Sciatic nerve (tissue), 2 donors: ENCODE measurements around the gene TNFAIP8. TPM values are rescaled to one million over a fixed set of nuclear protein-coding genes. Genes with fewer than 3 reads are reported as not detected.
"Not testable (repeated sequence)": the region's sequence is repeated elsewhere in the genome, so short reads cannot be mapped to it uniquely, and the experiment has no call there.

ENCODE experiments used
- ATAC-seq: fragments of 200-7000 bp; cut with Tn5 transposase; one replicate; pipeline ENCODE4 v1.9.1; 2020; ENCODE audit warnings: mild to moderate bottlenecking, moderate library complexity
- DNase-seq: peaks from one replicate; pipeline ENCODE4 v3.0.0-alpha.2; 2020; ENCODE audit warnings: low spot score
- intact Hi-C: fragments of 100-400 bp; cut with DNase I; formaldehyde crosslinking; loops from one replicate; pipeline ENCODE4 v1.14.2; 2022
- total RNA-seq: library from RNA; stranded (reverse); fragmentation: NEBNext Ultra II Directional; extraction: Animal tissue kit (Norgen Biotek cat#: 25700); gene quantifications from one replicate; pipeline ENCODE4 v1.2.1, GENCODE V29; 2021
- donor health status: DM: no; HTN: no; CAD: no.
- donor health status: DM: no; HTN: no; CAD: no.

The TNFAIP8 gene
- total RNA-seq, 1 donor from 2014 or later: 14.6 TPM

DNA sequence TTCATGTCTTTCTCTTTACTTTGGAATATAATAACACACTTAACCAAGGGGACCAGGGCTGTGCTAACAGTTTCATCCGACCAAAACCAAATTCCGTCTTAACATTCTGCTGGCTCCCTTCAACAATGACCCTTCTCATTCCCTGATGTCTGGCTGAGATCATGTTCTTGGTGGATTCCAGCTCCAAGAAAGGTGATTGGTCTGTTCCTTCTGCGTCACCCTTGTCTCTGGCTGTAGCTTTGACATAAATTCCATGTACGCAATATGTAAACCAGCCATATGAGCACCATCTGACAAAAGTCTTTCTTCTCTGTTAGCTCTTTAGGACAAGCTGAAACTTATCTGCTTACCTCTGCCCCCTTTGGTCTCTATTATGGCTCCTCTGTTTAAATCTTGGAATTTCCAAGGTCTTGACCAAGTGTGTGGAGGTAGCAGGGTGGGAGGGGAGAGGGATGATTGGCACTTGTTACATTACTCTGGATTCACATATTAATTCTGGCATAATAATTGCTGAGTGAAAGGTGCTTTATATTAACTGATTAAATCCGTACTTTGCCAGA is 50.8 kb downstream of the TNFAIP8 start:
- no peak for DNase-seq
- intact Hi-C loops: no loop called here
- no peak for ATAC-seq

DNA sequence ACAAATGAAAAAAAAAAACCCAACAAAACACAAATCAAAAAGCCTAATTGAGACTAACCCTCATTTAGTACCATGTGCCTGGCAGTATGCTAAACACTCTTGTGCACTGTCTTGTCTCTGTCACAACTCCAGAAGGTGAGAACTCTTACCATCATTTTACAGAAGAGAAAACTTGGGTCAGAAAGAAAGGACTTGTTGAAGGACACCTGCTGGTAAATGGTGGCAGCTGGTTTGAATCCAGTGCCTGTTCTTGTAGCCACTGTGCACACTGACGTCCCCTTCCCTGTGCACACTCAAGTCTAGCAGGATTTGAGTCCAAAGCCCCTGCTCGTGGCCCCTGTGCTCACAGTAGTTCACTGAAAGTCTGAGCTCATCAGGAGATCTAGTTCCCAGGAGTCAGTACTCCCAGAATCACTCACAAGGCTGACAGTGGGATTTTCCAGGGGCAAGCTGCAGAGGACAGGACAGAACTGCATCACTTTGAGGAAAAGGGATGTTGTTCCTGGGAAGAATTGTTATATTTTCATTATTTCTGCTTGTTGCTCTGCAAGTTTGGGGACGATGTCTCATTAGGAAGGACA is 53.5 kb downstream of the TNFAIP8 start:
- DNase-seq (no peak), ATAC-seq (no peak)
- intact Hi-C loops: no loop called here

- no peak for DNase-seq
- ATAC-seq: no peak
- intact Hi-C loops: loop anchor here (5.0 kb wide), 1 partner anchor 388 kb away; no protein-coding TSS in a partner anchor
Measured at GRCh38 chr5:119410448-119411159, 54.8 kb downstream of the TNFAIP8 start.

DNA sequence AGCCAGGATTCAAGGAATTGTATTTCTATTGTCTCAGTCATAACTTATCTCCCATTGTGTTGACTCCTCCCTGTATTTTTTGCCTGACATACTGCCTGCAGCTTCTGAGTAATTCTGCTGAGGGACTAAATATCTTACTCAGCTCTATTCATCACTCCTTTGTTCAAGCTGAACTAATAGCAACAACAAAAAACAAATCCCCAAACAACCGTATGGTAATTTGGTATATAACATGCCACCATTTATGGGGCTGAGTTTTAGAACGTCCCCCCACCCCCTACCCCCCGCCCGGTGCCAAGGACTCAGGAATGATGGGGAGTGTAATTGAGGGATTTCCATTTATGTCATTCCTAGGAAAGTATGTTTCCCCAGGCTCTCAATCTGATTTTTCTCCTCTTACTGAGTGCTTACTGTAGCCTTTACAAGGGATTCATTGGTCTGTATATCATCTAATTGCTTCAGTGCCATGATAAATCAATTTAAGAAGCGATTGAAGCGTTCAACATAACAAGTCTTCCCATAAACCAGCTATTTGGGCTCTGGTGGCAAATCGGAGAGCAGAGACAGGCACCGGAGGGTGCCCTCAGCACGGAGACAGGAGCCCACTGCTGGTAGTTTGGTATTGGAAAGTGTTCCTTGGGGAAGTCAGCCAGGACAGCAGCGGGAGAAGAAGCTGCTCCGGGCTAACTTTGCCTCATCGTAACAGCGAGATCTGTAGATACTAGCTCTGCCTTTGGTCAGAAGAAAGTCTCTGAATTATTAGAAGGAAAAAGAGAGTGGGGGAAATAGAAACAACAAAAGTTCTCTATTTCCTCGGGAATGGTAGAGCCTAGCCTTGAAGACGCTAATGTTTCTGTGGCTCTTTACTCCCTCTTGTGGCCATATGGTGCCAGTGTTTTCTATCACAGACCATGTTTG is 55.8 kb downstream of the TNFAIP8 start:
- ATAC-seq (peak; percentile 95), DNase-seq (peak; percentile 64)
- intact Hi-C loops: loop anchor here (5.0 kb wide), 1 partner anchor 389 kb away; no protein-coding TSS in a partner anchor

- intact Hi-C loops: loop anchor here (5.0 kb wide), 1 partner anchor 390 kb away; no protein-coding TSS in a partner anchor
- ATAC-seq (no peak), DNase-seq (no peak)
Measured at GRCh38 chr5:119412279-119413227, 56.7 kb downstream of the TNFAIP8 start.

DNA sequence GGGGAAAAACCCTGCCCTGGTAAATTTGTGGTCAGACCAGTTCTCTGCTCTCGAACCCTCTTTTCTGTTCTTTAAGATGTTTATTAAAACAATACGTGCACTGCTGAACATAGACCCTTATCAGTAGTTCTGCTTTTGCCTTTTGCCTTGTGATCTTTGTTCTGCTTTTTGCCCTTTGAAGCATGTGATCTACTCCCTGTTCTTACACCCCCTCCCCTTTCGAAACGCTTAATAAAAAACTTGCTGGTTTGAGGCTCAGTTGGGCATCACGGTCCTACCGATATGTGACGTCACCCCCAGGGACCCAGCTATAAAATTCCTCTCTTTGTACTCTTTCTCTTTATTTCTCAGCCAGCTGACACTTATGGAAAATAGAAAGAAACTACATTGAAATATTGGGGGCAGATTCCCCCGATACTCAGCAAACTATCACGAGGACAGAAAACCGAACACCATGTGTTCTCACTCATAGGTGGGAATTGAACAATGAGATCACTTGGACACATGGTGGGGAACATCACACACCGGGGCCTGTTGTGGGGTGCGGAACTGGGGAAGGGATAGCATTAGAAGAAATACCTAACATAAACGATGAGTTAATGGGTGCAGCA is 58.4 kb downstream of the TNFAIP8 start:
- not testable (repeated sequence) for ATAC-seq, DNase-seq
- intact Hi-C loops: loop anchor here (5.0 kb wide), 1 partner anchor 392 kb away; no protein-coding TSS in a partner anchor

- intact Hi-C loops: no loop called here
- peak; percentile 51 for ATAC-seq
Measured at GRCh38 chr5:119417891-119418605, 62.2 kb downstream of the TNFAIP8 start.

DNA sequence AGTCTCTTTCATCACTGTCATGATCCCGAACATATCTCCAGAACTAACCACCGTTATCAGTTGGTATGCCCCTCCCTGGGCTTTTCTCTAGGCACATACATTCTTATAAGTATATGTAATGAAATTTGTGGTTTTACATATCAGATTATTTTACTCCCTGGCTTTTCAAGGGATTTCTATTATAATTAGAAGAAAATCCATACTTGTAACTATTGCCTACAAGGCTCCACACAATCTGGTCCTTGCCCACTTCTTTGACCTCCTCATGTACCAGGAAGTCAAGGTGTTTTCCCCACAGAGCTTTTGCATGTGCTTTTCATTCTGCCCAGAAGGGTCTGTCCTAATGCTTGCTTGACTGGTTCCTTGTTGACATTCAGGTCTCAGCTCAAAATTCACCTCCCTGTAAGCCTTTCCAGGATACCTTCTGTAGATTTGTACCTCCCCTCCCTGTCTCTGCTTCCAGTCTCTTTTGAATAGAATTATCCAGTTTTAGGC is 62.8 kb downstream of the TNFAIP8 start:
- ATAC-seq (no peak), DNase-seq (no peak)
- intact Hi-C loops: no loop called here

More at GRCh38 chr5:119417891-119418605, 62.2 kb downstream of the TNFAIP8 start:
- DNase-seq: no peak

- no peak for ATAC-seq
- no peak for DNase-seq
Measured at GRCh38 chr5:119420169-119420568, 64.3 kb downstream of the TNFAIP8 start.

GRCh38 chr5:119426057-119426456 is 70.2 kb downstream of the TNFAIP8 start:
- peak; percentile 56 for ATAC-seq
- intact Hi-C loops: no loop called here
- DNase-seq: no peak

More at GRCh38 chr5:119420169-119420568, 64.3 kb downstream of the TNFAIP8 start:
- intact Hi-C loops: no loop called here

DNA sequence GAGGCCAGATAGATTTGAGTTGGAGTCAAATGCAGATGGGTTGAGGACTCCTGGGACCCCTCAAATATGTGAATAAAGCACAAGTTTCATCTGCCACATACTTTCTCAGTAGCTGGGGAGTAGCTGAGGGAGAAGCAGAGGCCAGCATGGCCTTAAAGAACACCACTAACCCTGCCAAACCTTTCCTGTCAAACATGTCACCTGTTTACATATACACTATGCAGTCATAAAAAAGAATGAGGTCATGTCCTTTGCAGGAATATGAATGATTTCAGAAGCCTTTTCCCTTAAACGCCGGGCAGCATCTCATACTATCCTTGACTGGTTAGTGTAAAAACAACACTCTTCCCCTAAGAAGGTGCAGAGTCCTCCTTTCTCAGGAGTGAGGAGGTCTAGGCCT is 71.2 kb downstream of the TNFAIP8 start:
- intact Hi-C loops: no loop called here
- DNase-seq: no peak
- ATAC-seq: no peak

GRCh38 chr5:119427596-119427995 is 71.8 kb downstream of the TNFAIP8 start:
- ATAC-seq, intact Hi-C loops, DNase-seq: not testable (repeated sequence)

- DNase-seq, intact Hi-C loops, ATAC-seq: not testable (repeated sequence)
Measured at GRCh38 chr5:119428166-119428565, 72.3 kb downstream of the TNFAIP8 start.

- DNase-seq, ATAC-seq, intact Hi-C loops: not testable (repeated sequence)
Measured at GRCh38 chr5:119428574-119428973, 72.8 kb downstream of the TNFAIP8 start.

- intact Hi-C loops, DNase-seq, ATAC-seq: not testable (repeated sequence)
Measured at GRCh38 chr5:119432674-119433237, 76.9 kb downstream of the TNFAIP8 start.

DNA sequence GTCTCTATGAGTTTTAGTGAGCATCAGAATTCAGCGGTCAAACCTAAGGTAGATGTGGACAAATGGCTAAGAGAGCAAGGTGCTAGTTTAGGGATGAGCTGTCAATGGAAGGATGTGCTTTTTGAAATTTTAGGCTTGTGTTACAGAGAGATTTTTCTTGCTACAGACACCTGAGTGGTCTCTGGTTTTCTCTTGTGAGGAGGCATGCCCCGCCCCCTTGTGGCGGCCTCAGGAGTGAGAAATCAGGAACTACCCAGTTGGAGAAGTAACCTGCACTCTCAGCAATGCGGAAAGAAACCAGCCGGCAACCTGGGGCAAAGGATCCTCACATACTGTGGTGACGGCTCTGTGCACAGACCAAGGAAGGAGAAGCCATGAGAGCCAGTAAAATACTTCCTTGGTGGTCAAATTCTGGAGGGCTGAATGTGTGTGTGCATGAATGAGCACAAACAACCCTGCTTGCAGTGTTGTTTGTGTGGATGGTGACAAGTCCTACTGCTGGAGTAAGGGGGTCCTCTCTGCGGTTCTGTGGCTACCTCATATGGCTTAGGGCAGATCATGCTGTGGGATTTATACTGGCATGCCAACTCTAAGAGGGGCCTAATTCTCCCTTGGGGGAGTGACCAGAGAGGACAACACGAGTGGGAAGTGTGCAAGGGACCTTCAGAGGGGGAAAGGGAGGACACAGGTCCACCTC is 79.8 kb downstream of the TNFAIP8 start:
- DNase-seq: peak; percentile 72
- intact Hi-C loops: no loop called here
- no peak for ATAC-seq
